ENCODE data around the gene UBA1.
"Not testable (repeated sequence)": the region's sequence is repeated elsewhere in the genome, so short reads cannot be mapped to it uniquely, and the experiment has no call there.

Gene UBA1

DNA sequence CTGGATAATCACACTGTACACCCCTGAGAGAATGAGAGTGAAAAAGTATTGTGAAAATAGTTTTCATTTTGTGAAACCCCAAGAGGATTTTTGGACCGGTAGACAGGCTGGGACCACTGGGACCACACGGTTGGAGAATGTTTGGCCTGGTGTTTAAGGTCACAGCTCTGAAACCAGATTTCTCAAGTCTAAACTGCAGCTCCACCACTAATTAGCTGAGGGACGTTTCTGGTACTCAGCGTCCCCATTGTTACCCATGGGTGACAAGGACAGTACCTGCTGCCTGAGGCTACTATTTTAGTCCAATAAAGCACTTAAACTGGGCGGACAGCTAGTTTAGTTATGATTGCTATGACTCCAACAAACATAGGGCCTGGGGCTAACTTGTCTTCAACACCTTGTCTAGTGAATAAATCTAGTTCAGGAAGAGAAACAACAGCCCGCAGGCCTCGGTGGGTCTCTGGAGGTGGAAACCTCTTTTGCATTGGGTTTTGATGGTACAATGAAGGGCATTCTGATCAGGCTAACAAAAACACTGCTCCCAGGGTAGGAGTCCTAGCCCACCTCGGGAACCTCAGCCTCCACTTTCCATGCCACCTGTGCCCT lies 38.7 kb downstream of the UBA1 start:
- DNase-seq: no peak

DNA sequence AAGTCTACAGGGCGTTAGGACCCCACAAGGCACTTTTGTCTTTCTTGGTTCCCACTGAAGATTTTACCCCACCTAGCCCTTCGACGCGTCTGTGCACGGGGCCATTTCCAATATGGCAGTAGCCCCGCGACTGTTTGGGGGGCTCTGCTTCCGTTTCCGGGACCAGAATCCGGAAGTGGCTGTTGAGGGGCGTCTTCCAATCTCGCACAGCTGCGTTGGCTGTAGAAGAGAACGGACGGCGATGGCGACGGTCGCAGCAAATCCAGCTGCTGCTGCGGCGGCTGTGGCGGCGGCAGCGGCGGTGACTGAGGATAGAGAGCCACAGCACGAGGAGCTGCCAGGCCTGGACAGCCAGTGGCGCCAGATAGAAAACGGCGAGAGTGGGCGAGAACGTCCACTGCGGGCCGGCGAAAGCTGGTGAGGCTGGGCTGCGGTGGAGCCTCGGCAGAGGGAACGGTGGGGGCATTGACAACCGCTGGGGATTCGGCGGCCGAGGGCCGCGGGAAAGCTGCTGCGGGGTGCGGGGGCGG lies 39.2 kb downstream of the UBA1 start, which contains the start of gene USP11:
Gene USP11, plus strand, starts transcription at position 207 of the 530 bp plus-strand sequence. Its CDS starts 35 bp downstream, at position 242.
- peak; percentile 18 for DNase-seq

GRCh38 chrX:47233333-47234113 lies 39.9 kb downstream of the UBA1 start:
- peak; percentile 87 for DNase-seq

DNA sequence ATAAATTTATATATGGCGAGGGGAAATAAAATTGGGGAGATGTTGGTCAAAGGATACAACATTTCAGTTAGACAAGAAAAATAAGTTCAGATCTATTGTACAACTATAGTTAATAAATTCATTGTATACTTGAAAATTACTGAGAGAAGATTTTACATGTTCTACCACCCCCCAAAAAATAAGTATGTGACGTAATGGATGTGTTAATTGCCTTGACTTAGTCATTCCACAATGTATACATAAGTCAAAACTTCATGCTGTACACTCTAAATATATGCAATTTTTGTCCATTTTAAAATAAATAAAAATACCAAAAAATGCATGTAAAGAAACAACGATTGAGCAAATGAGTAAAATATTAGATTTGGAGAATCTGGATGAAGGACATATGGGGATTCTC lies 41.0 kb downstream of the UBA1 start:
- no peak for DNase-seq

GRCh38 chrX:47235691-47236103 lies 42.1 kb downstream of the UBA1 start:
- no peak for DNase-seq

GRCh38 chrX:47239199-47239598 lies 45.6 kb downstream of the UBA1 start:
- DNase-seq: no peak

GRCh38 chrX:47239898-47240545 lies 46.4 kb downstream of the UBA1 start:
- no peak for DNase-seq

DNA sequence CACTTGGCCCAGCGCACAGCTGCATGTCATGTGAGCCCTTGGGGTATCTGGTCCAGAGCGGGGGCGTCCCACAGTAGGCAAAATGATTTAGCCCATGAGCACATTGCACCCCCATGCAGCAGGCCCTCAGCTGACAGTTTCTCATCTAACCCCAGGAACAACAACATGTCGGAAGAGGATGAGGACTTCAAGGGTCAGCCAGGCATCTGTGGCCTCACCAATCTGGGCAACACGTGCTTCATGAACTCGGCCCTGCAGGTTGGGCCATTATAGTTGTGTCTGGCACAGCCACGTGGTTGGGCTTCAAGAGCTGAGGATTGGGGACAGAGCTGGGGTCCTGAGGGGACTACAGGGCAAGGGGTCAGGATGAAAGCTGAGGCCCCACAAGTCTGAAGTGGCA lies 47.0 kb downstream of the UBA1 start:
- no peak for DNase-seq

DNA sequence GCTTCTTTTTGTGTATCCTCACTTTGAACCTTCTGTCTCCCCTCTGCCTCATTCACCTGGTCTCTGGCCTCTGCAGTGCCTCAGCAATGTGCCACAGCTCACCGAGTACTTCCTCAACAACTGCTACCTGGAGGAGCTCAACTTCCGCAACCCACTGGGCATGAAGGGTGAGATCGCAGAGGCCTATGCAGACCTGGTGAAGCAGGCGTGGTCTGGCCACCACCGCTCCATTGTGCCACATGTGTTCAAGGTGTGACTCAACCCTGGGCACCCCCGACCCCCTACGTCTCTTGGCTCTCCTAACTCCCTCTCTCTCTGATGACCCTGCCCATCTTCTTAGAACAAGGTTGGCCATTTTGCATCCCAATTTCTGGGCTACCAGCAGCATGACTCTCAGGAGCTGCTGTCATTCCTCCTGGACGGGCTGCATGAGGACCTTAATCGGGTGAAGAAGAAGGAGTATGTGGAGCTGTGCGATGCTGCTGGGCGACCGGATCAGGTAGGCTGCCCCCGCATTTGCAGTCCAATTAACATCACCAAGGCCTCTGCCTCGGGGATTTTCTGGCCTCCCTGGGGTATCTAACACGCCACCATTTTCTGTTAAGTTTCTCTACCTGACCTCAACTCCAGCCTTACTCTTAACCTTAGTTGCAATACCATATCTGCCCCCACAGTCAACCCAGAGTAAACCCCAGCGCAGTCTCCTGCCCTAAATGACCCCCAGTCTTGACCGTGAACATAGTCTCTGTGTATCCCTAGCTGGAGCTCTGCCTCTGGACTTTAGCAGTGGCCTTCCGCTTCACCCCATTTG lies 47.8 kb downstream of the UBA1 start:
- DNase-seq: no peak

- DNase-seq: no peak
Measured at GRCh38 chrX:47242321-47242720, 48.7 kb downstream of the UBA1 start.

DNA sequence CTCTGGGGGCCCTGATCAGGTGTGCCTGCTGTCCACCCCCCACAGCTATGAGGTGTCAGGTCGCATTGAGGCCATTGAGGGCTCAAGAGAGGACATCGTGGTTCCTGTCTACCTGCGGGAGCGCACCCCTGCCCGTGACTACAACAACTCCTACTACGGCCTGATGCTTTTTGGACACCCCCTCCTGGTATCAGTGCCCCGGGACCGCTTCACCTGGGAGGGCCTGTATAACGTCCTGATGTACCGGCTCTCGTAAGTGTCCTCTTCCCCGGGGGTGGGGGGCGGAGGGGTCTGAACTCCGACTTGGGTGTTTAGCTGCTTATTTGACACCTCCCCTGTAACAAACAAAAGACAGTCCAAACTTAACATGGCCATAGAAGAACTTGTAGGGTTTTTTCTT lies 49.7 kb downstream of the UBA1 start:
- no peak for DNase-seq

- no peak for DNase-seq
Measured at GRCh38 chrX:47244676-47245075, 51.0 kb downstream of the UBA1 start.

DNA sequence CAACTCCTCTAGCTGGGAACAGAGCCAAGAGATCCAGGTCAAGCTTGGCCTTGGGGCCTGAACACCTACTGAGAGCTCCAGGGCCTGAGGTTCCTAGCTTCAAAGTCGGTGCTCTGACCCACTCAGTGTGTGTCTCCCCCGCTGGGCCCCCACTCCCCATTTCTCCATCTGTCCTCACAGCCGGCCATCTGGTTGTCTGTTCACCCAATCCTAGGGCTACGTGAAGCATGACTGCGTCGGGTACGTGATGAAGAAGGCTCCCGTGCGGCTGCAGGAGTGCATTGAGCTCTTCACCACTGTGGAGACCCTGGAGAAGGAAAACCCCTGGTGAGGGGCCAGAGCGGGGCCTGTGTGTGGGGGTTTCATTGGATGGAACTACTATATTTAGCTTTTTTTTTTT lies 51.5 kb downstream of the UBA1 start:
- no peak for DNase-seq

GRCh38 chrX:47247206-47247998 lies 53.8 kb downstream of the UBA1 start:
- no peak for DNase-seq

DNA sequence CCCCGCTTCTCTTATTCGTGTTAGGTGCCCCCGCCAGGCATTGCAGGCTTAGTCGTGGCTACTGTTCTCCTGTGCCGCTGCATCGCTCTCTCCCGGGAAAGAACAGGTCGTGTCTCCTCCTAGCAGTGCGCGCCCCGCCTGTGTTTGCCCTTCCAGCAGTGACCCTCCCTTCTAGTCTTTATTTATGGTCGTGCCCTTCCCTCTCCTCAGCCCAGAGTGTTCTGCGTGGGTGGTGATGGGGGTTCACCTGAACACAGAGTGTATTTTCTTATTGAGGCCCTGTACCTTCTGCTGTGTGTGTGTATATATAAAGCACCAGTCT lies 54.3 kb downstream of the UBA1 start:
- no peak for DNase-seq

GRCh38 chrX:47248576-47248975 lies 54.9 kb downstream of the UBA1 start:
- no peak for DNase-seq

DNA sequence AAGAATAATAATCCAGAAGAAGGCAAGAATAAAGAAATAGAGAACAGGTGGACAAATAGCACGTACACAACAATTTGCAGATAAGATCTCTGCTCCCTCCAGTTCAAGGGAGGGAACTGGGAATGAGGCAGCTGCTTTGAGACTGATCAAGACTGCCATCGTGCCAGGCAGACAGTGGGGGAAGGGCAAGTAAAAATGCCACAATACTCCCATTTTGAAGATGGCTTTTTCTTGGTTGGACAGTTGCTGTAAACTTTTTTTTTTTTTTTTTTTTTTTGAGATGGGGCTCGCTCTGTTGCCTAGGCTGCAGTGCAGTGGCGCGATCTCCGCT lies 56.4 kb downstream of the UBA1 start:
- no peak for DNase-seq

GRCh38 chrX:47257620-47258019 lies 64.0 kb downstream of the UBA1 start:
- not testable (repeated sequence) for DNase-seq
